ENCODE measurements around the gene ENPP6.

DNA sequence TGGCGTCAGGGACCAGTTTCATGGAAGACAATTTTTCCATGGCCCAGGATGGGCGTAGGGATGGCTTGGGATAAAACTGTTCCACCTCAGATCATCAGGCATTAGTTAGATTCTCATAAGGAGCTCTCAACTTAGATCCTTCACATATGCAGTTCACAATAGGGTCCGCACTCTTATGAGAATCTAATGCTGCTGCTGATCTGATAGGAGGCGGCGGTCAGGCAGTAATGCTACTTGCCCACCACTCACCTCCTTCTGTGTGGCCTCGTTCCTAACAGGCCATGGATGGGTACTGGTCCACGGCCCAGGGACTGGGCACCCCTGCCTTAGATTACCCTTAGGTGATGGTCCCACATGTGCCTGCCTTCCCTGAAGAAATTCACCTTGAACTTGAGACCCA lies 28.8 kb upstream of the ENPP6 start:
- TF ChIP-seq HDAC6 (IDR thresholded peaks at IDR 0.05; ENCODE audit: low read depth, low read length) (no peak), SAFB2 (CRISPR knock-in tag; IDR thresholded peaks at IDR 0.05; ENCODE audit: borderline replicate concordance, low read depth) (no peak), POLR2A (IDR thresholded peaks at IDR 0.05; ENCODE audit: insufficient read depth in 1 of 2, low read depth in 2 of 2, low read length in 2 of 2) (no peak), CREB1 (IDR thresholded peaks at IDR 0.05) (no peak), CREB1 (CRISPR knock-in tag; IDR thresholded peaks at IDR 0.05) (no peak), ZNF143 (CRISPR knock-in tag; IDR thresholded peaks at IDR 0.05) (no peak), TBP (CRISPR knock-in tag; IDR thresholded peaks at IDR 0.05) (no peak)
- TF ChIP-seq, protein P1, sequence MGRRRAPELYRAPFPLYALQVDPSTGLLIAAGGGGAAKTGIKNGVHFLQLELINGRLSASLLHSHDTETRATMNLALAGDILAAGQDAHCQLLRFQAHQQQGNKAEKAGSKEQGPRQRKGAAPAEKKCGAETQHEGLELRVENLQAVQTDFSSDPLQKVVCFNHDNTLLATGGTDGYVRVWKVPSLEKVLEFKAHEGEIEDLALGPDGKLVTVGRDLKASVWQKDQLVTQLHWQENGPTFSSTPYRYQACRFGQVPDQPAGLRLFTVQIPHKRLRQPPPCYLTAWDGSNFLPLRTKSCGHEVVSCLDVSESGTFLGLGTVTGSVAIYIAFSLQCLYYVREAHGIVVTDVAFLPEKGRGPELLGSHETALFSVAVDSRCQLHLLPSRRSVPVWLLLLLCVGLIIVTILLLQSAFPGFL (CRISPR knock-in tag; IDR thresholded peaks at IDR 0.05) = no peak
- TF ChIP-seq, protein P2, sequence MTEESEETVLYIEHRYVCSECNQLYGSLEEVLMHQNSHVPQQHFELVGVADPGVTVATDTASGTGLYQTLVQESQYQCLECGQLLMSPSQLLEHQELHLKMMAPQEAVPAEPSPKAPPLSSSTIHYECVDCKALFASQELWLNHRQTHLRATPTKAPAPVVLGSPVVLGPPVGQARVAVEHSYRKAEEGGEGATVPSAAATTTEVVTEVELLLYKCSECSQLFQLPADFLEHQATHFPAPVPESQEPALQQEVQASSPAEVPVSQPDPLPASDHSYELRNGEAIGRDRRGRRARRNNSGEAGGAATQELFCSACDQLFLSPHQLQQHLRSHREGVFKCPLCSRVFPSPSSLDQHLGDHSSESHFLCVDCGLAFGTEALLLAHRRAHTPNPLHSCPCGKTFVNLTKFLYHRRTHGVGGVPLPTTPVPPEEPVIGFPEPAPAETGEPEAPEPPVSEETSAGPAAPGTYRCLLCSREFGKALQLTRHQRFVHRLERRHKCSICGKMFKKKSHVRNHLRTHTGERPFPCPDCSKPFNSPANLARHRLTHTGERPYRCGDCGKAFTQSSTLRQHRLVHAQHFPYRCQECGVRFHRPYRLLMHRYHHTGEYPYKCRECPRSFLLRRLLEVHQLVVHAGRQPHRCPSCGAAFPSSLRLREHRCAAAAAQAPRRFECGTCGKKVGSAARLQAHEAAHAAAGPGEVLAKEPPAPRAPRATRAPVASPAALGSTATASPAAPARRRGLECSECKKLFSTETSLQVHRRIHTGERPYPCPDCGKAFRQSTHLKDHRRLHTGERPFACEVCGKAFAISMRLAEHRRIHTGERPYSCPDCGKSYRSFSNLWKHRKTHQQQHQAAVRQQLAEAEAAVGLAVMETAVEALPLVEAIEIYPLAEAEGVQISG (CRISPR knock-in tag; IDR thresholded peaks at IDR 0.05) = no peak
- TF ChIP-seq, protein P3, sequence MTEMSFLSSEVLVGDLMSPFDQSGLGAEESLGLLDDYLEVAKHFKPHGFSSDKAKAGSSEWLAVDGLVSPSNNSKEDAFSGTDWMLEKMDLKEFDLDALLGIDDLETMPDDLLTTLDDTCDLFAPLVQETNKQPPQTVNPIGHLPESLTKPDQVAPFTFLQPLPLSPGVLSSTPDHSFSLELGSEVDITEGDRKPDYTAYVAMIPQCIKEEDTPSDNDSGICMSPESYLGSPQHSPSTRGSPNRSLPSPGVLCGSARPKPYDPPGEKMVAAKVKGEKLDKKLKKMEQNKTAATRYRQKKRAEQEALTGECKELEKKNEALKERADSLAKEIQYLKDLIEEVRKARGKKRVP (CRISPR knock-in tag; IDR thresholded peaks at IDR 0.05) = no peak
- TF ChIP-seq, protein P4, sequence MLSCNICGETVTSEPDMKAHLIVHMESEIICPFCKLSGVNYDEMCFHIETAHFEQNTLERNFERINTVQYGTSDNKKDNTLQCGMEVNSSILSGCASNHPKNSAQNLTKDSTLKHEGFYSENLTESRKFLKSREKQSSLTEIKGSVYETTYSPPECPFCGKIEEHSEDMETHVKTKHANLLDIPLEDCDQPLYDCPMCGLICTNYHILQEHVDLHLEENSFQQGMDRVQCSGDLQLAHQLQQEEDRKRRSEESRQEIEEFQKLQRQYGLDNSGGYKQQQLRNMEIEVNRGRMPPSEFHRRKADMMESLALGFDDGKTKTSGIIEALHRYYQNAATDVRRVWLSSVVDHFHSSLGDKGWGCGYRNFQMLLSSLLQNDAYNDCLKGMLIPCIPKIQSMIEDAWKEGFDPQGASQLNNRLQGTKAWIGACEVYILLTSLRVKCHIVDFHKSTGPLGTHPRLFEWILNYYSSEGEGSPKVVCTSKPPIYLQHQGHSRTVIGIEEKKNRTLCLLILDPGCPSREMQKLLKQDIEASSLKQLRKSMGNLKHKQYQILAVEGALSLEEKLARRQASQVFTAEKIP (CRISPR knock-in tag; IDR thresholded peaks at IDR 0.05; ENCODE audit: borderline replicate concordance) = no peak

Measured in HepG2 (cell line).